GM18951 (cell line): Measurements from ENCODE around the gene ZNF615.
"Not testable (repeated sequence)": the region's sequence is repeated elsewhere in the genome, so short reads cannot be mapped to it uniquely, and the experiment has no call there.

Experiments used
- POLR2A ChIP-seq: IDR thresholded peaks from 4 replicates; pipeline ENCODE4 v1.6.1; 2011; ENCODE audit warnings: mild to moderate bottlenecking; ENCODE audit not compliant: insufficient read length, insufficient read depth; ENCODE audit errors: extremely low read depth
- in situ Hi-C: fragments of 300-500 bp; cut with MboI; formaldehyde crosslinking; loops from one replicate; pipeline ENCODE4 v1.12.0; 2022; ENCODE audit warnings: low sequenced_read_pairs, mixed read lengths, inconsistent platforms; ENCODE audit not compliant: unreplicated experiment

ZNF615 gene

GRCh38 chr19:52010674-52011073 lies 2.7 kb upstream of the ZNF615 start:
- no peak for TF ChIP-seq POLR2A
- in situ Hi-C loops = no loop called here

GRCh38 chr19:52007451-52007805 lies 583 bp downstream of the ZNF615 start:
- TF ChIP-seq POLR2A = no peak
- in situ Hi-C loops = no loop called here

GRCh38 chr19:51994048-51994644 lies 13.9 kb downstream of the ZNF615 start:
- no peak for TF ChIP-seq POLR2A
- in situ Hi-C loops = no loop called here

GRCh38 chr19:51993422-51993821 lies 14.6 kb downstream of the ZNF615 start:
- TF ChIP-seq POLR2A = no peak
- in situ Hi-C loops = no loop called here

- in situ Hi-C loops = no loop called here
- TF ChIP-seq POLR2A = peak; percentile 56
These were observed 21.4 kb downstream of the ZNF615 start, which contains the start of gene ZNF350 for GRCh38 chr19:51986309-51987291. TSS of gene ZNF350 (minus strand) at chr19:51986840. CDS start at chr19:51974360, 12,480 bp downstream.

GRCh38 chr19:51983361-51983760 lies 24.6 kb downstream of the ZNF615 start:
- in situ Hi-C loops = no loop called here

GRCh38 chr19:51980926-51981325 lies 27.1 kb downstream of the ZNF615 start:
- in situ Hi-C loops = not testable (repeated sequence)

More at GRCh38 chr19:51983361-51983760, 24.6 kb downstream of the ZNF615 start:
- no peak for TF ChIP-seq POLR2A

GRCh38 chr19:51980116-51980736 lies 27.8 kb downstream of the ZNF615 start:
- TF ChIP-seq POLR2A = no peak

GRCh38 chr19:51978882-51979281 lies 29.1 kb downstream of the ZNF615 start:
- in situ Hi-C loops = no loop called here
- TF ChIP-seq POLR2A = no peak

More at GRCh38 chr19:51980116-51980736, 27.8 kb downstream of the ZNF615 start:
- in situ Hi-C loops = no loop called here

GRCh38 chr19:51977346-51977745 lies 30.7 kb downstream of the ZNF615 start:
- no peak for TF ChIP-seq POLR2A
- in situ Hi-C loops = no loop called here

GRCh38 chr19:51976852-51977251 lies 31.2 kb downstream of the ZNF615 start:
- in situ Hi-C loops = no loop called here
- no peak for TF ChIP-seq POLR2A

- in situ Hi-C loops = not testable (repeated sequence)
These were observed 32.2 kb downstream of the ZNF615 start for GRCh38 chr19:51975787-51976186.

GRCh38 chr19:51971624-51972023 lies 36.4 kb downstream of the ZNF615 start:
- in situ Hi-C loops = no loop called here
- TF ChIP-seq POLR2A = no peak
